ENCODE results near the gene ABCF1.

Gene ABCF1

DNA sequence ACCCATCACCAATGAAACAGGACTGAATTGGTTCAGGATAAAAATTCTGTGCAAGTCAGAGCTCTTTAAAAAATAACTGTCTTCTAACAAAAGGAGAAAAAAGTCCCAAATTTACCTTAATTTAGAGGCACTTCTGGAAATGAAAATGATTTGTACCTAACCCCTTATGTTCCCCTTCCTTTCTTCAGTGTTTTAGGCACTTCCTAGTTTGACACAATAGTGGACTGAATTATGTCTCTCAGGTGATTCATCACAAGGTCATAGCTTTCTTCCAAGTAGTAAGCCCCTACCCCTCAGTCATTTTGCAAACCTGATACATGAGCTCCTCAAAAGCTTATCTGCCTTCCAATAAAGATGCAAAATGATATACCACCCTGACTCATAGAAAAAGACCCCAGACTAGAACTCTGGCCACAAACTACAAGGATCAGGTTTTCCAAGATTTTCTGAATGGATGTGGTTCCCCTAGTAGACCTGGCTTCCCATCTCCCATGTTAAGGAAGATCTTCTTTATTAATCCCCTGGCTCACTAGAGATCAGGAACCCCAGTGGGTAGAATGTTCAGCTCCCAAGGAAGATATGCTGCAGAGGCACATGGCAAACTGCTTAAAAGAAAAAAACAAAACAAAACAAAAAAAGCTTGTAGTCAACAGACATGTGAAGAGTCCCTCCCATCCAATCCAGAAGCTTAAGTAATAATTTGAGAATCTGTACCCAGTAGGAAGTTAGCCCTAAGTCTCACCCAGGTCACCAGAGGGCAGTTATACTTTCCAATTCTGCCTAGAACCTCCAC, 42.2 kb downstream of the ABCF1 start:
- Histone ChIP-seq H3K23ac (ENCODE audit: low read length in 2 of 2) (no peak overlapping the region), H3K9ac (ENCODE audit: low read length) (peak overlapping the region; percentile 100), H2BK5ac (ENCODE audit: low read depth, low read length, poor library complexity, severe bottlenecking) (no peak overlapping the region), H3K79me1 (replicated peaks; ENCODE audit: low read length, poor library complexity, severe bottlenecking) (peaks cover 9% of the 10 kb centered on the region), H2BK120ac (ENCODE audit: low read depth, low read length) (no peak overlapping the region), H2BK15ac (ENCODE audit: low read depth, poor library complexity, severe bottlenecking) (no peak overlapping the region), H4K8ac (ENCODE audit: low read length) (no peak overlapping the region), H3K27ac (ENCODE audit: low read length, poor library complexity, severe bottlenecking) (peak overlapping the region; percentile 97), H4K91ac (ENCODE audit: low read length) (no peak overlapping the region), H3K18ac (ENCODE audit: low read depth in 1 of 2, low read length in 2 of 2) (no peak overlapping the region), H3K4me2 (ENCODE audit: low read length, poor library complexity, severe bottlenecking) (no peak overlapping the region), H3K4ac (ENCODE audit: low read depth in 1 of 2, low read length in 2 of 2) (no peak overlapping the region), H3K9me3 (ENCODE audit: control insufficient read depth, low read length) (no peaks in the 10 kb centered on the region), H3K27me3 (ENCODE audit: control insufficient read depth in 1 of 2, insufficient read depth in 1 of 2, low read length in 2 of 2) (no peaks in the 10 kb centered on the region), H2AFZ (ENCODE audit: low read depth, low read length) (no peak overlapping the region), H3K4me3 (ENCODE audit: insufficient read depth in 1 of 2, low read depth in 1 of 2, low read length in 2 of 2) (peak overlapping the region in 1 of 2 experiments; percentile 97), H3K36me3 (ENCODE audit: control insufficient read depth in 1 of 2, insufficient read depth in 2 of 2, low read depth in 1 of 2, low read length in 2 of 2) (peaks cover 9 to 43% of the 10 kb centered on the region in 2 experiments), H2BK12ac (ENCODE audit: low read length in 2 of 2) (no peak overlapping the region), H2AK5ac (ENCODE audit: low read length, severe bottlenecking) (no peak overlapping the region), H3K14ac (ENCODE audit: low read length in 2 of 2) (no peak overlapping the region), H3K4me1 (ENCODE audit: control insufficient read depth, insufficient read depth, low read depth, low read length) (peaks cover 7% of the 10 kb centered on the region)
- DNase-seq, result peak; percentile 36

DNA sequence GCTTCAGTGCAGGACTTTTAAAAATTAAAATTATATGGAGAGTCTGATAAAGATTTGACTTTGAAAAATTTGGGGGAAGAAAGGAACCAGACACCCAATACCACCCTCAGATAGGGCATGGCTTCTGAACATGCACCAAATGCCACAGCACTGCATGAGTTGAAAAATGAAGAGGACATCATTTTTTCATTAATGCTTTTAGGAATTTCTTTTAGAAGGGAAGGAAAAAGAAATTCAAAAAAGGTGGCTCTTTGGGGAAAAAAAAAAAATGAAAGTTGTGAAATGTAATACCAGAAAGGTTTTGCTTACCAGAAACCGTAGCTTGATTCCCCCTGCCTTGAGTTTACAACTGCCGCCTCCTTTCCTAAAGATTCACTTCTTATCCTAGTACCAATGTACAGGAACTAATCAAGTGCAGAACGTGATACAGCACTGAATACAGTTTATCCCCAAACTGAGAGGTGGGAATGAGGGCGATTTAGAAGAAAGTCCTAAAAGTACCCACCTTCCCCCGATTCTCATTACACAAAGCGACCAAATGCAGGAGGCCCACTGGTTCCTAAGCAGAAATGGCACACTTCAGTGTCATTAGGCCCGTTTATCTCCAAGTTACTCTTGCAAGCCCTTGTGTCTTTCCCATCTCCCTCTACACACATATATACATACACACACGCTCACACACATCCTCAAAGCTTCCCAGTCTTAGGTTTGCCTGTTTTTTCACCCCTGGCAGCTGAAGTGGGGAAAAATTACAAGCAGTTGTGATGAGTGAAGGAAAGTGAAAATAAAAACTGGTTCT, 43.0 kb downstream of the ABCF1 start:
- H3K23ac ChIP-seq (ENCODE audit: low read length in 2 of 2), result no peak overlapping the region
- peak overlapping the region; percentile 72 for H3K4me2 ChIP-seq (ENCODE audit: low read length, poor library complexity, severe bottlenecking)
- H3K27me3 ChIP-seq (ENCODE audit: control insufficient read depth in 1 of 2, insufficient read depth in 1 of 2, low read length in 2 of 2), result no peaks in the 10 kb centered on the region
- H2BK5ac ChIP-seq (ENCODE audit: low read depth, low read length, poor library complexity, severe bottlenecking), result peak overlapping the region; percentile 63
- peaks cover 7% of the 10 kb centered on the region for H3K4me1 ChIP-seq (ENCODE audit: control insufficient read depth, insufficient read depth, low read depth, low read length)
- no peak overlapping the region for H3K4ac ChIP-seq (ENCODE audit: low read depth in 1 of 2, low read length in 2 of 2)
- H2BK12ac ChIP-seq (ENCODE audit: low read length in 2 of 2), result no peak overlapping the region
- H2BK120ac ChIP-seq (ENCODE audit: low read depth, low read length), result no peak overlapping the region
- H3K36me3 ChIP-seq (ENCODE audit: control insufficient read depth in 1 of 2, insufficient read depth in 2 of 2, low read depth in 1 of 2, low read length in 2 of 2), result peaks cover 4 to 37% of the 10 kb centered on the region in 2 experiments
- H3K4me3 ChIP-seq (ENCODE audit: insufficient read depth in 1 of 2, low read depth in 1 of 2, low read length in 2 of 2), result peak overlapping the region in 1 of 2 experiments; percentile 97
- DNase-seq, result no peak
- H2AFZ ChIP-seq (ENCODE audit: low read depth, low read length), result no peak overlapping the region
- no peak overlapping the region for H3K14ac ChIP-seq (ENCODE audit: low read length in 2 of 2)
- no peak overlapping the region for H2BK15ac ChIP-seq (ENCODE audit: low read depth, poor library complexity, severe bottlenecking)
- H2AK5ac ChIP-seq (ENCODE audit: low read length, severe bottlenecking), result peak overlapping the region; percentile 74
- H3K18ac ChIP-seq (ENCODE audit: low read depth in 1 of 2, low read length in 2 of 2), result peak overlapping the region in 1 of 2 experiments; percentile 73
- no peaks in the 10 kb centered on the region for H3K9me3 ChIP-seq (ENCODE audit: control insufficient read depth, low read length)
- no peak overlapping the region for H4K91ac ChIP-seq (ENCODE audit: low read length)
- peak overlapping the region; percentile 100 for H3K9ac ChIP-seq (ENCODE audit: low read length)
- H3K27ac ChIP-seq (ENCODE audit: low read length, poor library complexity, severe bottlenecking), result peak overlapping the region; percentile 97
- H3K79me1 ChIP-seq (replicated peaks; ENCODE audit: low read length, poor library complexity, severe bottlenecking), result peaks cover 1% of the 10 kb centered on the region
- 76% methylated on average over 7 of the region's 8 CpGs for WGBS
- peak overlapping the region; percentile 36 for H4K8ac ChIP-seq (ENCODE audit: low read length)

- Histone ChIP-seq H3K9me3 (ENCODE audit: control insufficient read depth, low read length) (no peaks in the 10 kb centered on the region), H2BK120ac (ENCODE audit: low read depth, low read length) (no peak overlapping the region), H3K4ac (ENCODE audit: low read depth in 1 of 2, low read length in 2 of 2) (no peak overlapping the region), H3K79me1 (replicated peaks; ENCODE audit: low read length, poor library complexity, severe bottlenecking) (peaks cover 7% of the 10 kb centered on the region), H3K18ac (ENCODE audit: low read depth in 1 of 2, low read length in 2 of 2) (no peak overlapping the region), H4K91ac (ENCODE audit: low read length) (no peak overlapping the region), H4K8ac (ENCODE audit: low read length) (no peak overlapping the region), H2BK12ac (ENCODE audit: low read length in 2 of 2) (no peak overlapping the region), H2BK5ac (ENCODE audit: low read depth, low read length, poor library complexity, severe bottlenecking) (no peak overlapping the region), H3K36me3 (ENCODE audit: control insufficient read depth in 1 of 2, insufficient read depth in 2 of 2, low read depth in 1 of 2, low read length in 2 of 2) (peaks cover 7 to 37% of the 10 kb centered on the region in 2 experiments), H3K4me1 (ENCODE audit: control insufficient read depth, insufficient read depth, low read depth, low read length) (peaks cover 7% of the 10 kb centered on the region), H2AFZ (ENCODE audit: low read depth, low read length) (no peak overlapping the region), H3K14ac (ENCODE audit: low read length in 2 of 2) (no peak overlapping the region), H3K27ac (ENCODE audit: low read length, poor library complexity, severe bottlenecking) (peak overlapping the region; percentile 97), H3K23ac (ENCODE audit: low read length in 2 of 2) (no peak overlapping the region), H2AK5ac (ENCODE audit: low read length, severe bottlenecking) (no peak overlapping the region), H3K4me3 (ENCODE audit: insufficient read depth in 1 of 2, low read depth in 1 of 2, low read length in 2 of 2) (peak overlapping the region in 1 of 2 experiments; percentile 97), H3K4me2 (ENCODE audit: low read length, poor library complexity, severe bottlenecking) (peak overlapping the region; percentile 72), H3K27me3 (ENCODE audit: control insufficient read depth in 1 of 2, insufficient read depth in 1 of 2, low read length in 2 of 2) (no peaks in the 10 kb centered on the region), H3K9ac (ENCODE audit: low read length) (peak overlapping the region; percentile 100), H2BK15ac (ENCODE audit: low read depth, poor library complexity, severe bottlenecking) (no peak overlapping the region)
- peak; percentile 98 for DNase-seq
- no CpG with 5 or more reads among the region's 6 CpGs for WGBS
Observed at GRCh38 chr6:30614843-30615218, 43.6 kb downstream of the ABCF1 start.

Measured in mesenchymal stem cell (in vitro differentiated cells and primary cell).